Measurements from ENCODE around the gene ST3GAL3.

The ST3GAL3 gene

GRCh38 chr1:43961692-43962091, 254.4 kb downstream of the ST3GAL3 start:
- no peaks in the 10 kb centered on the region for H3K9me3 ChIP-seq (ENCODE audit: insufficient read depth, low read length, severe bottlenecking)
- H3K4me3 ChIP-seq (ENCODE audit: low read depth in 1 of 2, low read length in 2 of 2): no peak overlapping the region
- no peaks in the 10 kb centered on the region for H3K79me2 ChIP-seq (ENCODE audit: insufficient read depth, low read length)
- H3K27me3 ChIP-seq (ENCODE audit: insufficient read depth, low read length, poor library complexity): no peaks in the 10 kb centered on the region
- no peak overlapping the region for H3K27ac ChIP-seq (ENCODE audit: low read length)
- peaks cover 43% of the 10 kb centered on the region for H3K36me3 ChIP-seq (ENCODE audit: insufficient read depth, low read length)
- H3K4me2 ChIP-seq (ENCODE audit: insufficient read depth, low read length): no peak overlapping the region
- no peaks in the 10 kb centered on the region for H3K4me1 ChIP-seq (ENCODE audit: insufficient read depth, low read length)
- no peak overlapping the region for H3K9ac ChIP-seq (ENCODE audit: low read depth, low read length)
- H2AFZ ChIP-seq (ENCODE audit: low read depth, low read length): no peak overlapping the region
- H4K20me1 ChIP-seq (ENCODE audit: insufficient read depth, low read length): no peaks in the 10 kb centered on the region
- DNase-seq (no peak), ATAC-seq (ENCODE audit: insufficient read depth, low read depth) (no peak)
- TF ChIP-seq CTCF (IDR thresholded peaks at IDR 0.05; ENCODE audit: borderline replicate concordance, extremely low read depth, low read length, poor library complexity, severe bottlenecking) (no peak), EZH2 (IDR thresholded peaks at IDR 0.05; ENCODE audit: borderline replicate concordance, low read depth, low read length, severe bottlenecking) (no peak)

GRCh38 chr1:43962324-43962723, 255.0 kb downstream of the ST3GAL3 start:
- TF ChIP-seq EZH2 (IDR thresholded peaks at IDR 0.05; ENCODE audit: borderline replicate concordance, low read depth, low read length, severe bottlenecking): no peak
- no peak for TF ChIP-seq CTCF (IDR thresholded peaks at IDR 0.05; ENCODE audit: borderline replicate concordance, extremely low read depth, low read length, poor library complexity, severe bottlenecking)
- no peak overlapping the region for H3K4me3 ChIP-seq (ENCODE audit: low read depth in 1 of 2, low read length in 2 of 2)
- no peak overlapping the region for H3K4me2 ChIP-seq (ENCODE audit: insufficient read depth, low read length)
- H2AFZ ChIP-seq (ENCODE audit: low read depth, low read length): no peak overlapping the region
- no peaks in the 10 kb centered on the region for H3K4me1 ChIP-seq (ENCODE audit: insufficient read depth, low read length)
- H3K36me3 ChIP-seq (ENCODE audit: insufficient read depth, low read length): peaks cover 37% of the 10 kb centered on the region
- DNase-seq: no peak
- H3K27me3 ChIP-seq (ENCODE audit: insufficient read depth, low read length, poor library complexity): no peaks in the 10 kb centered on the region
- no peak for ATAC-seq (ENCODE audit: insufficient read depth, low read depth)
- no peaks in the 10 kb centered on the region for H3K79me2 ChIP-seq (ENCODE audit: insufficient read depth, low read length)
- H3K9me3 ChIP-seq (ENCODE audit: insufficient read depth, low read length, severe bottlenecking): no peaks in the 10 kb centered on the region
- H3K27ac ChIP-seq (ENCODE audit: low read length): no peak overlapping the region
- no peak overlapping the region for H3K9ac ChIP-seq (ENCODE audit: low read depth, low read length)
- H4K20me1 ChIP-seq (ENCODE audit: insufficient read depth, low read length): no peaks in the 10 kb centered on the region

- Histone ChIP-seq H3K27me3 (ENCODE audit: insufficient read depth, low read length, poor library complexity) (no peaks in the 10 kb centered on the region), H3K79me2 (ENCODE audit: insufficient read depth, low read length) (no peaks in the 10 kb centered on the region), H3K4me3 (ENCODE audit: low read depth in 1 of 2, low read length in 2 of 2) (no peak overlapping the region), H3K4me1 (ENCODE audit: insufficient read depth, low read length) (no peaks in the 10 kb centered on the region), H3K9ac (ENCODE audit: low read depth, low read length) (no peak overlapping the region), H3K9me3 (ENCODE audit: insufficient read depth, low read length, severe bottlenecking) (no peaks in the 10 kb centered on the region), H4K20me1 (ENCODE audit: insufficient read depth, low read length) (0 out of 2 replicates have a peak, but pooled peaks cover 3% of the 10 kb centered on the region), H2AFZ (ENCODE audit: low read depth, low read length) (no peak overlapping the region), H3K27ac (ENCODE audit: low read length) (no peak overlapping the region), H3K36me3 (ENCODE audit: insufficient read depth, low read length) (peaks cover 33% of the 10 kb centered on the region), H3K4me2 (ENCODE audit: insufficient read depth, low read length) (no peak overlapping the region)
- TF ChIP-seq CTCF (IDR thresholded peaks at IDR 0.05; ENCODE audit: borderline replicate concordance, extremely low read depth, low read length, poor library complexity, severe bottlenecking): no peak
- no peak for TF ChIP-seq EZH2 (IDR thresholded peaks at IDR 0.05; ENCODE audit: borderline replicate concordance, low read depth, low read length, severe bottlenecking)
- DNase-seq: no peak
- peak; percentile 45; the same call in 1 of the 3 replicates for ATAC-seq (ENCODE audit: insufficient read depth, low read depth)
Measured at GRCh38 chr1:43963006-43963405, 255.7 kb downstream of the ST3GAL3 start.

- no peaks in the 10 kb centered on the region for H3K27me3 ChIP-seq (ENCODE audit: insufficient read depth, low read length, poor library complexity)
Measured at GRCh38 chr1:43963890-43964289, 256.6 kb downstream of the ST3GAL3 start.

More at GRCh38 chr1:43963890-43964289, 256.6 kb downstream of the ST3GAL3 start:
- TF ChIP-seq EZH2 (IDR thresholded peaks at IDR 0.05; ENCODE audit: borderline replicate concordance, low read depth, low read length, severe bottlenecking) (no peak), CTCF (IDR thresholded peaks at IDR 0.05; ENCODE audit: borderline replicate concordance, extremely low read depth, low read length, poor library complexity, severe bottlenecking) (no peak)
- Histone ChIP-seq H3K36me3 (ENCODE audit: insufficient read depth, low read length) (peaks cover 25% of the 10 kb centered on the region), H3K4me1 (ENCODE audit: insufficient read depth, low read length) (no peaks in the 10 kb centered on the region), H3K79me2 (ENCODE audit: insufficient read depth, low read length) (no peaks in the 10 kb centered on the region), H3K9me3 (ENCODE audit: insufficient read depth, low read length, severe bottlenecking) (no peaks in the 10 kb centered on the region), H3K4me2 (ENCODE audit: insufficient read depth, low read length) (no peak overlapping the region), H3K9ac (ENCODE audit: low read depth, low read length) (no peak overlapping the region), H3K27ac (ENCODE audit: low read length) (no peak overlapping the region), H2AFZ (ENCODE audit: low read depth, low read length) (no peak overlapping the region), H3K4me3 (ENCODE audit: low read depth in 1 of 2, low read length in 2 of 2) (no peak overlapping the region), H4K20me1 (ENCODE audit: insufficient read depth, low read length) (0 out of 2 replicates have a peak, but pooled peaks cover 3% of the 10 kb centered on the region)
- ATAC-seq (ENCODE audit: insufficient read depth, low read depth): no peak
- no peak for DNase-seq

Data from DND-41 (cell line).